ENCODE data around the gene MMP24. TPM values are rescaled to one million over a fixed set of nuclear protein-coding genes. Genes with fewer than 3 reads are reported as not detected.

MMP24 gene
- total and polyA plus RNA-seq, 2 of the 13 experiments (the other 11 are each of a cell fraction or from before 2014, with no cell fraction given): 0.29 to 0.35 TPM

- no peak for TF ChIP-seq ZBTB14 (CRISPR knock-in tag; IDR thresholded peaks at IDR 0.05)
- peak; percentile 12 for TF ChIP-seq TAF15 (IDR thresholded peaks at IDR 0.05; ENCODE audit: low read depth, low read length, poor library complexity, severe bottlenecking)
- 0 out of 2 replicates have a peak, but pooled peaks have one; percentile 45 for TF ChIP-seq ZFP1 (CRISPR knock-in tag; IDR thresholded peaks at IDR 0.05)
- no peak for TF ChIP-seq CERS6 (CRISPR knock-in tag; IDR thresholded peaks at IDR 0.05)
- TF ChIP-seq ZNF136 (CRISPR knock-in tag; IDR thresholded peaks at IDR 0.05; ENCODE audit: low read depth): 0 out of 2 replicates have a peak, but pooled peaks have one; percentile 22
- 0 out of 2 replicates have a peak, but pooled peaks have one; percentile 65 for TF ChIP-seq ZNF512 (CRISPR knock-in tag; IDR thresholded peaks at IDR 0.05)
- TF ChIP-seq ZIK1 (CRISPR knock-in tag; IDR thresholded peaks at IDR 0.05; ENCODE audit: borderline replicate concordance, low read depth): peak; percentile 8
- TF ChIP-seq DNMT3B (CRISPR knock-in tag; conservative IDR thresholded peaks at IDR 0.05): no peak
- TF ChIP-seq FOSL2 (CRISPR knock-in tag; IDR thresholded peaks at IDR 0.05): no peak; the same call in 1 of the 2 replicates
- peak; percentile 82; the same call in 1 of the 2 replicates for TF ChIP-seq ZNF839 (CRISPR knock-in tag; IDR thresholded peaks at IDR 0.05; ENCODE audit: borderline replicate concordance)
- no peak for TF ChIP-seq REPIN1 (CRISPR knock-in tag; IDR thresholded peaks at IDR 0.05; ENCODE audit: borderline replicate concordance, low read depth)
- TF ChIP-seq CENPT (CRISPR knock-in tag; IDR thresholded peaks at IDR 0.05; ENCODE audit: low read depth): no peak
- TF ChIP-seq ZNF720 (CRISPR knock-in tag; IDR thresholded peaks at IDR 0.05): 0 out of 2 replicates have a peak, but pooled peaks have one; percentile 25
- TF ChIP-seq EP300 (IDR thresholded peaks at IDR 0.05; ENCODE audit: low read depth in 2 of 2, low read length in 2 of 2): no peak
- TF ChIP-seq EP300 (CRISPR knock-in tag; IDR thresholded peaks at IDR 0.05; ENCODE audit: borderline replicate concordance): 0 out of 2 replicates have a peak, but pooled peaks have one; percentile 57
- TF ChIP-seq CSRNP1 (CRISPR knock-in tag; IDR thresholded peaks at IDR 0.05): 0 out of 2 replicates have a peak, but pooled peaks have one; percentile 3
- TF ChIP-seq ASH2L (IDR thresholded peaks at IDR 0.05; ENCODE audit: insufficient read length, low read depth, low read length): peak; percentile 8
- peak; percentile 31 for TF ChIP-seq HIVEP1 (CRISPR knock-in tag; IDR thresholded peaks at IDR 0.05)
- 0 out of 2 replicates have a peak, but pooled peaks have one; percentile 16 for TF ChIP-seq ZNF160 (CRISPR knock-in tag; IDR thresholded peaks at IDR 0.05)
- TF ChIP-seq KDM6A (CRISPR knock-in tag; IDR thresholded peaks at IDR 0.05; ENCODE audit: low read depth): peak; percentile 50; the same call in 1 of the 2 replicates
- TF ChIP-seq FOXA1 (IDR thresholded peaks at IDR 0.05): no peak
- peak; percentile 39; the same call in 1 of the 2 replicates for TF ChIP-seq FOXA1 (CRISPR knock-in tag; IDR thresholded peaks at IDR 0.05)
- TF ChIP-seq ZNF784 (CRISPR knock-in tag; IDR thresholded peaks at IDR 0.05; ENCODE audit: borderline replicate concordance): 0 out of 2 replicates have a peak, but pooled peaks have one; percentile 11
These were observed 58.7 kb downstream of the MMP24 start (continued) for GRCh38 chr20:35284992-35285805.

Measured in HepG2 (cell line).